ENCODE data around the gene RNF20.
"Not testable (repeated sequence)": the region's sequence is repeated elsewhere in the genome, so short reads cannot be mapped to it uniquely, and the experiment has no call there.

Gene RNF20, protein sequence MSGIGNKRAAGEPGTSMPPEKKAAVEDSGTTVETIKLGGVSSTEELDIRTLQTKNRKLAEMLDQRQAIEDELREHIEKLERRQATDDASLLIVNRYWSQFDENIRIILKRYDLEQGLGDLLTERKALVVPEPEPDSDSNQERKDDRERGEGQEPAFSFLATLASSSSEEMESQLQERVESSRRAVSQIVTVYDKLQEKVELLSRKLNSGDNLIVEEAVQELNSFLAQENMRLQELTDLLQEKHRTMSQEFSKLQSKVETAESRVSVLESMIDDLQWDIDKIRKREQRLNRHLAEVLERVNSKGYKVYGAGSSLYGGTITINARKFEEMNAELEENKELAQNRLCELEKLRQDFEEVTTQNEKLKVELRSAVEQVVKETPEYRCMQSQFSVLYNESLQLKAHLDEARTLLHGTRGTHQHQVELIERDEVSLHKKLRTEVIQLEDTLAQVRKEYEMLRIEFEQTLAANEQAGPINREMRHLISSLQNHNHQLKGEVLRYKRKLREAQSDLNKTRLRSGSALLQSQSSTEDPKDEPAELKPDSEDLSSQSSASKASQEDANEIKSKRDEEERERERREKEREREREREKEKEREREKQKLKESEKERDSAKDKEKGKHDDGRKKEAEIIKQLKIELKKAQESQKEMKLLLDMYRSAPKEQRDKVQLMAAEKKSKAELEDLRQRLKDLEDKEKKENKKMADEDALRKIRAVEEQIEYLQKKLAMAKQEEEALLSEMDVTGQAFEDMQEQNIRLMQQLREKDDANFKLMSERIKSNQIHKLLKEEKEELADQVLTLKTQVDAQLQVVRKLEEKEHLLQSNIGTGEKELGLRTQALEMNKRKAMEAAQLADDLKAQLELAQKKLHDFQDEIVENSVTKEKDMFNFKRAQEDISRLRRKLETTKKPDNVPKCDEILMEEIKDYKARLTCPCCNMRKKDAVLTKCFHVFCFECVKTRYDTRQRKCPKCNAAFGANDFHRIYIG

DNA sequence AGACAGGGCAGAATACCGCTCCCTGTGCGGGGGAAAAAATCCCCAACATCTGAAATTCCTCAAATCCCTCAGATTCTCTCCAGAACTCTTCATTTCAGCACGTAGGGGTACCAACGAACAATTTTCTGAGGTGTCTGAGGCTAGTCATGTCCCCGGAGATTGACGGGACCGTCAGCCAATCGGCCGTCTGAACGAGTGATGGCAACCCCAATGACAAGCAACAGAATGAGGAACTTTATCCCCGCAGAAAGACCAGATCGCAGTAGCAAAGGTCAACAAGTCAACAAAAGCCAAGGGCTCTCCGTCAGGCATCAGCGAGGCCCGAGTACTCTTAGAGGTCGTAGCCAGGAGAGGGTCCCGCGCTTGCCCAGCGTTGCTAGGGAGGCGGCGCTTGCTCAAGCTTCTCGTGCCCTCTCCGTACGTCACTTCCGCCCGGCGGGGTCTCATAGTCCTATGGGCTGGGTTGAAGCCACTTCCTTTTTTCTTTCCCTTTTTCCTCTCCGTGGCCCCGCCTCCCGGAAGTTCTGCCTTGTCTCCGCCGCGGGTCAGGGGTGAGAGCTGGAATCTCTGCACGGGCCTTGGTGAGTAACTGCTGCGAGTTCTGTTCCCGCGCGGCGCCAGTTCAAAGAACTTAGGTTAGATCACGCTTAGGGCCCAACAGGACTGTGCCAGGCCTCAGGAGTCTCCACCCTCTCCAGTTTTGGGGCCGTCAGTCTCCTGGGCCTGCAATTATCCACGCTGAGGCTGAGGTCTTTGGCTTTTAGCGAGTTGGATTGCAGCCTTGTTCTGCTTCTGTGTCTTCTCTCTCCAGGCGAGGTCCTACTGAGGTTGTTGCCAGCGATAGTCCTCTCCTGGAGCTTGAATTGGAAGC, at the start of gene RNF20:
Gene RNF20 (plus strand): TSS at position 520 of the 871 bp plus-strand sequence. CDS start 1,571 bp downstream, outside the sequence.
- peak; percentile 99 for DNase-seq

DNA sequence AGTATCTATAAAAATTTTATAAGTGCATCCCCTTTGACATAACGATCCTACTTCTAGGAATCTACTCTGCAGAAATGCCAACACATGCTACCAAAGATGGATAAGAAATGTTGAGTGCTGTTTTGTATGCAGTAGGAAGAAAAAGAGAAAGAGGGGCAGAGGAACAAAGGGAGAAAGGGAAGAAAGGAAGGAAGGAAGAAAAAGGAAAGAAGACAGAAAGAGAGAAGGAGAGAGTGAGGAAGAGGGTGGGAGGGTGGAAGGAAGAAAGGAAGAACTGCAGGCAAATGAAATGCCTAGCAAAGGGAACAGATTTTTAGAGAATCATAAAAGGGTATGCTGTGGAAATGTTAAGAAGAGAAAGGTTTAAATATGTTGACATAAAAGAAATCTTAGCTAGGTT, 49.6 kb upstream of the RNF20 start:
- DNase-seq, result no peak

DNA sequence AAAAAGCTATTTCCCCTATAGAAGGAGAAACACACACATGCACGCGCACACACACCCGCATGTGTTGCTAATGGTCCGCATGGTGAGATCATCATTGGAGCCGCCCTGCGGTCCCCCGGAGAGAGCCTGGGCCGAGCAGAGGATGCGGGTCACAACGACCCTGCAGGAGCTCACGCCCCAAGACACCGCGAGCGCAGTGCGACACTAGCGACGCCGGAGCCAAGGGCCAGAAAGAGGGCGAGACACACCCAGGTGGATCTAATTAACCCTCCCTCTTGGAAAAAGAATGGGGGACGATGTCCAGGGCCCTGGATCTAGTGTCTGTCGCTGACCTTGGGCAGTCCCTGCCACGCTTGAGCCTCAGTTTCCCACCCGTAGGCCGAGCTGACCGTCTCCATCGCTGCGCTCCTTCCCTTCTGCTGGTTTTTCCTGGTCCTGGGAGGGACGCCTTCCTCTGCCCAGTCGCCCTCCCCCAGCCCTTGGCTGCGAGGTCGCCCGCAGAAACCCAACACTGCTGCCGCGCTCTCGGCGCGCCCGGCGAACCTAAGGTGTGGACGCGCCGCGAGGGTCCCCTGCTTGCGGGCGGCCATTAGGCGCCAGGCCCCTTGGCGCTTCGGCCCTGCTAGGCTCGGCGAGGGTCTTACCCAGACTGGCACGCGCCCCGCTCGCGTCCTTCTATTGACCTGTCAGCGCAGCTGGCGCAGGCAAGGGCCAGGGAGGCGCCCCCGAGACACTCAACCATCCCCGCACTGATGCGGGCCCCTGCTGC, 47.5 kb upstream of the RNF20 start:
- DNase-seq, result peak; percentile 5

DNA sequence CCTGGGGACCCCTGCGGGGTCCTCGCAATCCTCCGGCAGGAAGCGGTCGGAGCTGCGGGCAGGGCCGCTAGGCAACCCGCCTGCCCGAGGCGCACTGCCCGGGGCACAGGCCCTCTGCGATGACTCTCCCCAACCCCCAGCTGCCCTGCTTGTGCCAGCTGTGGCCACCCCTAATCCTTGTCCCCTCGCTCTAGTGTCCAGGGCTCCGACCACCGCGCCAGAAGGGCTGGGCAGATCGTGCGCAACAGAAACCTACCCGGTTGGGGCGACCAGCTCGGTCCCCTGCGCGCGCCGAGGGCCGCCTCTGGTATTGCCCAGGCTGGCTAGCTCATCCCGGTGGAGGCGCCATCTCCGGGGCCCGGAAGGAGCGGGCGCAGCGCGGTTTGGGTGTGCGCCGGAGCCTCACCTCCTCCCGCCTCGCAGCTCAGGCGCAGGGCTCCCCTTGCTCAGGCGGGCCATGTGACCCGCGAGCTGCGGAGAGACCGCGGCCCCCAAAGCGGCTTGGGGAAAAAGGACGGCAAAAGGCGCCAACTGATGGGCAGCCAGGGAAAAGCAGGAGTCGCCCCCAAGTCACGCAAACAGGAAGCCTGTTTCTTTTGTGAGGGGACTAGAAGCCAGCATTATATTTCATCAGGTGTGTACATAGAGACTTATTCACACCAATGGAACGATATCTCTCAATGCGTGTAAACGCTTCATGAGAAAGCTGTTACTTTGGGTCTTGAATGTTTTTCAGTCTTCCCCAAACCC, 46.8 kb upstream of the RNF20 start:
- DNase-seq, result peak; percentile 11

DNA sequence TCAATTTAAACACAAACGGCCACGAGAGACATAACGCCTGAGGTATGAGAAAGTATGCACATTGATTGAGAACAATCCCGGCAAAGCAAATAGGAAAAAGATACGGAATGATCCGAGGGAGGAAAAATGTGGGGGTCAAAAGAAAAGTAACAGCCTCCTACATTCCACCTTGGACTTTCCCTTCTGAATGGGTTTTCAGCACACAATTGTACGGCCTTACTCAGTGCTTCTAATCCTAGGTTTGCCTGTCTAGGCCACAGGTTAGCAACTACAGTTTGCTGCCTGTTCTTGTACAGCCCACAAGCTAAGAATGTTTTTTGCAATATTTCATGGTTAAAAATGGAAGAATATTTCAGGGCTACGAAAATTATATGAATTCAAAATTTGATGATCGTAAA, 46.2 kb upstream of the RNF20 start:
- DNase-seq, result no peak

DNA sequence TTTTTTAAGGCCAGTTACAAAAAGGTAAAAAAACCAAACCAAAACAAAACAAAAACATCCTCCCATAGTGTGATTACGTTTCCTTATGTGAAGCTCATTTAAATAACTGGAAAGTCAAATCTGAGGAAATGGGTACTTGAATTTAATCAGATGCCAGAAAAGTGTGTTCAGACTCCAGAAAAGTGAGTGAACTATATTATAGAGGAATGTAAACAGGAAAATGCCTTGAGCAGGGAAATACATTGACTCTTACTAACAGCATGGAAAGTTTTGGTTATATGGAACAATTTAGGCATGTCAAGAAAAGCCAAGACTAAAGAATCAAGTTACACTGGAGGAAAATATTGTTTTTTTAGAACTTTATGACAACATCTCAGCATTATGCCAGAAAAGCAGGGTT, 37.8 kb upstream of the RNF20 start:
- DNase-seq, result no peak

DNA sequence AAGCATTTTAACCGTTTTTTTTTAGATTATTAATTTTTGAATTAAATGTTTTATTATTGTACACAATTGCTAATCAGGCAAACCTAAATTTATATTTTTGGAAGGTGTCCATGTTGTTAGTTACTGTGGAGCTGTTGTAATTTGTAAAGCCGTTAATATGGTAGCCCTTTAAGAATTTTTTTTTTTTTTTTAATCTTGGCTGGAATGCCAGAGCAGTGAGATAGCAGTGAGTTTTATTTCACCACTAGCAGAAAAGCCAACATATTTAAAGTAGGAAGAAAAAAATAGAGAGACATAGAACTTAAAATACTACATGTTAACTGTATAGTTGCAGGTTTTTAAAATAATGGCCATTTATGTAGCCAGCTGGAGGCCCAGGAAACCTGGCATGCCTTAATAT, 35.3 kb upstream of the RNF20 start:
- DNase-seq, result no peak

DNA sequence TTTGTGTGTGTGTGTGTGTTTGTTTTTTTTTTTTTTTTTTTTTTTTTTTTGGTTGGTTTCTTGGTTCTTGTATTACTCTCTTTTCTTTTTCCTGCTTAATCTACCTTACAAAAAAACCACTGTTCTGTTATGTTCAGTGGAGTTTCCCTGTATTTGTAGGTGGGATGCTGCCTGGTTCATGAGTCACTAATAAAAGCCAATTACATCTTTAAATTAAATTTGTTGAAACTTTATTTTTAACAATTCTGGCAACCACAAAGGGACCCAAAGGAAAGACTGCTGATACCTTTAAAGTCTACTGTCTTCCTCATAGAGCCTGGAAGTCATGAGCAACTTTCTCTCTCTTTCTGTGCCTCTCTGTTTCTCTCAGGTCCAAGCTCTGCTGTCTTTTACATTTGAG, 29.5 kb upstream of the RNF20 start:
- DNase-seq, result no peak

DNA sequence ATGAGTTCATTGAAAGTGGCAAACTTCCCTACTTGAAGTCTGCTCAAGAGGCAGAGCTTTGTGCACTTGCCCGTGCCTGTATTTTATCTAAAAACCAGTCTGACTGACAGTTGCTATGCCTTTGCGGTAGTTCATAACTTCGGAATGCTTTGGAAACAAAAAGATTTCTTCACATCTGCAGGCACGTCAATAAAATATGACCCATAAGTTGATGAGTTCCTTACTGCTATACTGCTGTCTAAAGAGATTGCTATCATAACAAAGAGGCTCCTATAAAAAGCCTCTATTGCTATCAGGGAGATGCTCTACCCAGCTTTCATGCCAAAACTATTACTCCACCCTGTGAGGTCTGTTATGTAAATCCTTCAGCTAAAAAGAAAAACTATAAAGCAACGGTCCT, 25.4 kb upstream of the RNF20 start:
- no peak for DNase-seq

DNA sequence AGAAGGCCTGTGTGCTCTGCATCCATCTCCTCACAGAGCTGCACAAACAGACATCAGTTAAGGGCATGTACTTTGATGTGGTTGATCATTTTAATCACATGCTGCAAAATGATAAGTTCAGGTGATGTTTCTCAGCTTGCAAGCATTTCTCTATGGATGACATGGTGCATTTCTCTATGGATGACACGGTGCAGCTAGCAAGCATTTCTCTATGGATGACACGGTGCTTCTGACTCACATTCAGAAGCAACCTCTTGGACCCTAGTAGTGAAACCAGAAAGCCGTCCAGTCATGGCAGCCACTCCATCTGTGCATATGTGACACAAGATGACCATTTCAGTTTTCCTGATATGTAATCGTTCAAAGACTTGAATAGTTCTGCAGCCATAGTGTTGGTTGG, 24.1 kb upstream of the RNF20 start:
- no peak for DNase-seq

DNA sequence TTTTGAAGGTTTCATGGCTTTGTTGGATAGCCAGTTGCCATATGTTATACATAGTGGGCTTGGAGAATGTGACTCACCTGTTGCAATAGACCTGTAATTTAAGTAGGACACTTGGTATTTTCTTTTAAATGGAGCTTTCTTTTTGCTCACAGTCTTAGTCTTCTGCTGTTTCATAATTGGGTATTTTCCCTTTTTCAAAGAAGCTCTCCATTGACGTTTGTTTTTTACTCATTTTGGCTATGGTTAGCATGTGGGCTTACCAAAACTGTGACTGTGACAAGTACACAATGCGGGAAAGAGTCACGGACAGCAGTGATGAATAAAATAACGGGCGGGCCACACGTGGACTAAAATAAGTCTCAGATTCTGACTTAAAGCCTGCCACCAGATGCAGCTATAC, 23.2 kb upstream of the RNF20 start:
- no peak for DNase-seq

DNA sequence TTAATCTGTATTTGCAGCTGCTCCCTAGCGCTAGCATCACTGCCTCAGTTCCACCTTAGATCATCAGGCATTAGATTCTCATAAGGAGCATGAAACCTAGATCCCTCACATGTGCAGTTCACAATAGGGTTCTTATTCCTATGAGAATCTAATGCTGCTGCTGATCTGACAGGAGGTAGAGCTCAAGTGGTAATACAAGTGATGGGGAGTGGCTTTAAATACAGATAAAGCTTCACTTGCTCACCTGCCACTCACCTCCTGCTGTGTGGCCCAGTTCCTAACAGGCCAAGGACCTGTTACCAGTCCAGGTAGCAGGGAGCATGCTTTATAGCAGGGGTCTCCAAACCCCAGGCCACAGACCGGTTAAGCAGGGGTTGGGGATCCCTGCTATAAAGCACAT, 22.6 kb upstream of the RNF20 start:
- no peak for DNase-seq

DNA sequence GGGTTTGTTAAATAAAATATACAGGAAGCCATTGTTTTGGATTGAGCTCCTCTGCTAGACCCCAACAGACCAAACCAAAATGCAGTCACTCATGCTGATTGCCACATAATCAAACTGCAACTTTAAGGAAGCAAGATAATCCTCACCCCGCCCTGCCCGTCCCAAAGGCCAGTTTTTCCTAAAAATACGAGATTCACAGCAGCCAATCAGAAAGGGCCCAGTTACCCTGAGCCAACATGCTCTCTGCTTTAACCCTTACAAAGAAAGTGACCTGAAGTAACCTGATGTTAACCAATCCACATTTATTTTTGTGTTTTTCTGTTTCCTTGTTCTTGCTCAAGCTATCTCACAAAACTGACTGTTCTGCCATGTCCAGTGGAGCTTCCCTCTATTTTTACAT, 21.5 kb upstream of the RNF20 start:
- no peak for DNase-seq

DNA sequence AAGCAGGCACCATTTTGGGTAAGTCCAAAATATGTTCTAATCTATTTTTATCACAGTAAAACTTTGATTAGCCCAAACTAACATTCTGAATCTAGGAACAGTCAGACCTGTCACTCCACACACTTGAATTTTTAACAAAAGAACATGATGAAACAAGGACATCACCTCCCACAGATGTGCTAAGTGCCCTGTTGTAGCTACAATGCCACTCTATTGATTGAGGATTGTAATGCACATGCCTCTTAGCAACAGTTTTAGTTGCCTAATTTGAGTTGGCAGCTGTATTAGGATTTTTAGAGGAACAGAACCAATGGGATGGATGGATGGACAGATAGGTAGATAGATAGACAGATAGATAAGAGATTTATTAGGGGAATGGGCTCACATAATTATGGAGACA, 20.3 kb upstream of the RNF20 start:
- no peak for DNase-seq

DNA sequence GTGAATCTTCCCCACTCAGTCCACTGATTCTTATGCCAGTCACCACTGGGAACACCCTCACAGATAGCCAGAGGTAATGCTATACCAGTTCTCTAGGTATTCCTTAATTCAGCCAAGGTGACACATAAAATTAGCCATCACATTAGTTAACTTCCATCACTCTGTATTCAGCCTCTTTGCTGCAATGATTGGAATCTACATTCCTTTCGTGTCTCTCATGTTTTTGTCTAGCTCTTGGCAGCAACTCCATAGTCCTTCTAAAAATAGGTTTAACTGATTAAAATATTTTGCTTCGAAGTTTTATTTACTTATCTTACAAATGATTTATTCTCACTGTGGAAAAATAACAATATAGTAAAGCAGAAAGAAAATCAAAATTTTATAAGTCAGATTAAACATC, 19.6 kb upstream of the RNF20 start:
- DNase-seq, result no peak

DNA sequence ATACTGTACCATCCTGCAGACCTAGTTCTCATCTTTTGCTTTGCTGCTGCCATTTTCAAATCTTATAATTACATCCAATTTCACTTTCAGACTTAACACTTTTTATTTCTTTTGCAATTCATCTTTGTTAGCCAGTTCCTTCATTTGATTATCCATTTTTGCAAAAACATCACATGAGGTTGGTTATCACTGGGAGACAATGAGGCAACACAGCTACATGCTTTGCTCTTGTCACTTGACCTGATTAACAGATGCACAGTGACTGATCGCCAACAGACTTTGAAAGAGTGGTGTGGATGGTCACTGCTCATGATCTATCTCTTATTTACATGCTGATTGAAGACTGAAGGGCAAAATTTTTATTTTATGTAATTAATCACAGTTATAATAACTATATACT, 17.0 kb upstream of the RNF20 start:
- DNase-seq, result no peak

DNA sequence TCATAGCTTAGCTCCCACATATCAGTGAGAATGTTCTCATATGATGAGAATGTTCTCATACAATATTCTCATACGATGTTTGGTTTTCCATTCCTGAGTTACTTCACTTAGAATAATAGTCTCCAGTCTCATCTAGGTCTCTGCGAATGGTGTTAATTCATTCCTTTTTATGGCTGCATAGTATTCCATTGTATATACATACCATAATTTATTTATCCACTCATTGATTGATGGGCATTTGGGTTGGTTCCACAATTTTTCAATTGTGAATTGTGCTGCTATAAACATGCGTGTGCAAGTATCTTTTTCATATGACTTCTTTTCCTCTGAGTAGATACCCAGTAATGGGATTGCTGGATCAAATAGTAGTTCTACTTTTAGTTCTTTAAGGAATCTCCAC, 15.2 kb upstream of the RNF20 start:
- DNase-seq, result not testable (repeated sequence)

DNA sequence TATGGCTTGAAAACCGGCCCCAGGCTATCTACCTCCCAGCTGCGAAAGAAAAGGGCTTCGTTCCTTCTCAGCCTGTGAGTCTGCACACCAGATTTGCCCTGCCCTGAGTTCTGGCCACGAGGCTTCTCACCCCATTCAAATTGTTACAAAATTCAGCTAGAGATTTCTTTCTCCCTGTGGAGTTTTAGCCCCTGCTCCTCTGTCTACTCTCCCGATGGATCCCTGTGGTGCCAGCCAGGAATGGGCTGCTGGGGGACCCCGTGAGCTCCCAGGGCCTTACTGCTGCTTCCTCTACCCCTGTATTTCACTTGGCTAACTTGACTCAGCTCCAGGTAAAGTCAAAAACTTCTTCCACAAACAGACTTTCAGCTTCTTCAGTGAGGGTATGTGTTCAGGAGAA, 9.3 kb upstream of the RNF20 start:
- no peak for DNase-seq

DNA sequence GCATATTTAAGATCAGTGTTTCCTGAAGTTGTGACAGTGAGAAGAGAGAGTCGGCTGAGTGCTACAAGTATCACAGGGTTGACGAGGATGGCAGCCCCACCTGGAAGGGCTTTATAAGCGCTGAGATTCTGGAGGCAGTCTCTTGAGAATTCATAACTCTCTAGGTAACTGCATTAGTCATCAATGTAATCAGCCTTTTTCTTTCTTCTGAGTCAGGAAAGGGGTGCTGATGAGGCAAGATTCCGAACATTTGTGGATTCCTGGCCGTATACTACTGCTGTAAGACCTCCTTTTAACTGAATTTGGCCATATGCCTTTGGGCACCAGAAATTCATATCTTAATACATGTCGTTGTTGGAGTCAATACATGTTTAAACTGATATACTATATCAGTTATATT, 6.6 kb upstream of the RNF20 start:
- DNase-seq, result no peak

DNA sequence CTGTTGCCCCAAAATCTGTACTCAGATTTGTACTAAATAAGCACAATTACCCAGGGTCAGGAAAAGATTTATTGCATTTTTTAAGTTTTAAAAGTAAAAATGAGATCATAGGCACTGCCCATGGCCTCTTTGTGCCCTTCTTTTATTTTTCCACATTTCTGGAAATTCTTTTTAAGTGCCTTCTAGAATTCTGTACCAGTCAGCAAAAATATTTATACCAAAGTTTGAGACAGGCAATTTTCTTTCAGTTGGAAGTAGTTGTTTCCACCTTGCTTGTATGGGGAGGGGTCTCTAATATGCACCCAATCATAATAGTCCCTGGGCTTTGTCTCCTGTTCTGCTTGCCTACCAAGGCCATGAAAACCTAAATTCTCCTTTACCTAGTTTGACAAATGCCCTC, 5.6 kb upstream of the RNF20 start:
- DNase-seq, result no peak

DNA sequence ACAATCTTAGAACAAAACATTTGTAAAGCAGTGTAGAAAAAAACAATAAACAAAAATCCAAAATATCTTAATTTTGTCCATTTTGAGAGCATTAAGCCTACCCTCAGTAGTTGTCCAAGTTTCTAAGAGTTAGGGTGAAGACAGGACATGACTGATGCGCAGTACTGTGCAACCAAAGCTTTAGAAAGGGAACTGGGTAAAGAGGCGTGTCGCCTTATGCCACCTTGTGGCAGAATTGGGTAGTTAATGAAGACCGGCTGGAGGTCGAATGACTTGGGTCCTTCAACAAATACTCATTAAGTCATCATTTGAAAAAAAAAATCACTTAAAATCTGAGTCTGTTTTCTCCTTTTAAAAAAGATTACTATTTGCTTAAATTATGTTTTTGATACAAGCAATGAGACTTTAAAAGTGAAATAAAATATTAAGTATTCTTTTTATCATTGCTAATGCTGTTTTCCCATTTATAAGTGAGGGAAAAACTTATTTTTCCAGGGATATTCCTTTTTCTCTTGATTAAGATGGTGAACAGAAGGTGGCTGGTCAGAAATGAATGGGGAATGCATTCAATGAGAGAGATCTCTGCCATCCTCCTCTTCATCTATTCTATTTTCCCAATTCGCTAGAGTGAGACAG, 3.5 kb upstream of the RNF20 start:
- peak; percentile 83 for DNase-seq

Data from NCI-H82 (cell line).